Esophagus muscularis mucosa (tissue), 4 donors: ENCODE data around the gene PCNT. TPM values are rescaled to one million over a fixed set of nuclear protein-coding genes. Genes with fewer than 3 reads are reported as not detected.

ENCODE experiments used
- DNase-seq: peaks from one replicate; pipeline ENCODE4 v3.0.0-alpha.2; 2017; ENCODE audit errors: extremely low spot score
- H3K27ac ChIP-seq, 4 donors: fragments of 200-600 bp; sonication (generic); replicated peaks in 1 of 4; 1 replicate in 3 of 4; 2 replicates in 1 of 4; pipeline ENCODE4 v1.5.1; 2016 to 2019; ENCODE audit warnings: mild to moderate bottlenecking in 1 of 4
- H3K27me3 ChIP-seq, 4 donors: fragments of 200-600 bp; sonication (generic); one replicate each; pipeline versions ENCODE4 v1.5.1 to v1.6.0; 2016 to 2019
- H3K36me3 ChIP-seq, 4 donors: fragments of 200-600 bp; sonication (generic); one replicate each; pipeline ENCODE4 v1.5.1; 2016 to 2019
- H3K4me1 ChIP-seq, 4 donors: fragments of 200-600 bp; sonication (generic); one replicate each; pipeline ENCODE4 v1.5.1; 2016 to 2019
- H3K4me3 ChIP-seq, 4 donors: fragments of 200-600 bp; sonication (generic); 1 replicate in 2 of 4; 2 replicates in 2 of 4; pipeline ENCODE4 v1.5.1; 2016 to 2019; ENCODE audit warnings: mild to moderate bottlenecking in 4 of 4, moderate library complexity in 1 of 4
- H3K9me3 ChIP-seq, 4 donors: fragments of 200-600 bp; sonication (generic); 1 replicate in 3 of 4; 2 replicates in 1 of 4; pipeline ENCODE4 v1.5.1; 2016 to 2019
- EP300 ChIP-seq: sonication (generic); formaldehyde crosslinking; IDR thresholded peaks from one replicate; pipeline ENCODE4 v1.6.1; 2017; ENCODE audit warnings: antibody characterized with exemption
- POLR2A ChIP-seq: fragments of 450-650 bp; IDR thresholded peaks from one replicate; pipeline ENCODE4 v1.6.1; 2017; ENCODE audit warnings: antibody characterized with exemption, moderate library complexity, mild to moderate bottlenecking, low read depth
- POLR2AphosphoS5 ChIP-seq, 2 donors: sonication (generic); formaldehyde crosslinking; IDR thresholded peaks; one replicate each; pipeline ENCODE4 v1.6.1; 2017; ENCODE audit warnings: antibody characterized with exemption in 2 of 2
- WGBS: methylation state at CpG from one replicate; pipeline ENCODE4 v1.1.5; 2018; 5-methylcytosine and 5-hydroxymethylcytosine counted together
- intact Hi-C: fragments of 100-400 bp; cut with DNase I; formaldehyde crosslinking; loops from one replicate; pipeline ENCODE4 v1.15.1; 2023
- total RNA-seq, 4 donors: library from RNA; depleted of rRNA; stranded (reverse); fragments of >200 nt; gene quantifications; one replicate each; pipeline versions ENCODE4 v1.1.0 to v1.2.1, GENCODE V29; 2016
- TF ChIP-seq, protein P1 (sequence below), 3 experiments: fragments of 200-600 bp in 2 of 3; fragments of 450-650 bp in 1 of 3; sonication (generic) in 2 of 3; IDR thresholded peaks; one replicate each; pipeline ENCODE4 v1.5.1; 2017 to 2019; ENCODE audit warnings: antibody characterized with exemption in 3 of 3, mild to moderate bottlenecking in 2 of 3, moderate library complexity in 1 of 3

The PCNT gene
- total RNA-seq, 4 donors from 2014 or later: 21.2 to 35.1 (median 24.7) TPM

DNA sequence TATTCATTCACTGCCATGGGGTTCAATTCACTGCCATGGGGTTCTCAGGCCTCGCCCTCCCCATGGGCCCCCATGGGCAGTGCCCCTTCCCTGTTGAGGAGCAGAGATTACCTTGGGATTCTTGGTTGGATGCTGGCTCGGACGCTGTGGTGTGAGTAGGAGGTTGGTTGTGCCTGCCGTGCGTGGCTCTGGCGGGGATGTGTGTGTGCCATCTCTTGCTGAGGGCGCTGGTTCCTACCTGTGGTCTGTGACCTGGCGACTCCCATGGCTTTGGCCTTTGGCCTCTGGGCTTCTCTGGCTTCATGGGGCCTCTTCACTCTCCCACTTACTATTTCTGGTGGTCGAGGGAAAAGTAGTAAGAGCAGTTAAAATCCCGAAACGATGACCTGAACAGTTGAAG, 42.1 kb downstream of the PCNT start:
- intact Hi-C loops: no loop called here
- Histone ChIP-seq H3K27me3 (no peaks in the 10 kb centered on the region), H3K36me3 (peaks cover 37 to 81% (median 71%) of the 10 kb centered on the region in 4 donors), H3K9me3 (no peaks in the 10 kb centered on the region), H3K4me3 (no peak overlapping the region), H3K27ac (no peak overlapping the region), H3K4me1 (no peaks in the 10 kb centered on the region)
- no peak for TF ChIP-seq EP300
- no peak for TF ChIP-seq POLR2AphosphoS5 (IDR thresholded peaks at IDR 0.05)
- no peak for TF ChIP-seq POLR2A
- TF ChIP-seq, protein P1, sequence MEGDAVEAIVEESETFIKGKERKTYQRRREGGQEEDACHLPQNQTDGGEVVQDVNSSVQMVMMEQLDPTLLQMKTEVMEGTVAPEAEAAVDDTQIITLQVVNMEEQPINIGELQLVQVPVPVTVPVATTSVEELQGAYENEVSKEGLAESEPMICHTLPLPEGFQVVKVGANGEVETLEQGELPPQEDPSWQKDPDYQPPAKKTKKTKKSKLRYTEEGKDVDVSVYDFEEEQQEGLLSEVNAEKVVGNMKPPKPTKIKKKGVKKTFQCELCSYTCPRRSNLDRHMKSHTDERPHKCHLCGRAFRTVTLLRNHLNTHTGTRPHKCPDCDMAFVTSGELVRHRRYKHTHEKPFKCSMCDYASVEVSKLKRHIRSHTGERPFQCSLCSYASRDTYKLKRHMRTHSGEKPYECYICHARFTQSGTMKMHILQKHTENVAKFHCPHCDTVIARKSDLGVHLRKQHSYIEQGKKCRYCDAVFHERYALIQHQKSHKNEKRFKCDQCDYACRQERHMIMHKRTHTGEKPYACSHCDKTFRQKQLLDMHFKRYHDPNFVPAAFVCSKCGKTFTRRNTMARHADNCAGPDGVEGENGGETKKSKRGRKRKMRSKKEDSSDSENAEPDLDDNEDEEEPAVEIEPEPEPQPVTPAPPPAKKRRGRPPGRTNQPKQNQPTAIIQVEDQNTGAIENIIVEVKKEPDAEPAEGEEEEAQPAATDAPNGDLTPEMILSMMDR (IDR thresholded peaks at IDR 0.05): no peak
- WGBS: 98% methylated on average over 11 of the region's 11 CpGs
- DNase-seq: no peak

GRCh38 chr21:46366561-46366960, 42.6 kb downstream of the PCNT start:
- no peaks in the 10 kb centered on the region for H3K9me3 ChIP-seq
- TF ChIP-seq, protein P1 (IDR thresholded peaks at IDR 0.05): no peak
- no peak for TF ChIP-seq EP300
- no peaks in the 10 kb centered on the region for H3K27me3 ChIP-seq
- intact Hi-C loops: no loop called here
- no peak overlapping the region for H3K27ac ChIP-seq
- no peak for DNase-seq
- no peak overlapping the region for H3K4me3 ChIP-seq
- H3K36me3 ChIP-seq: peaks cover 37 to 79% (median 66%) of the 10 kb centered on the region in 4 donors
- 91% methylated on average over 19 of the region's 19 CpGs for WGBS
- no peaks in the 10 kb centered on the region for H3K4me1 ChIP-seq

GRCh38 chr21:46366966-46367365, 43.0 kb downstream of the PCNT start:
- Histone ChIP-seq H3K9me3 (no peaks in the 10 kb centered on the region), H3K4me3 (no peak overlapping the region), H3K36me3 (peaks cover 37 to 79% (median 66%) of the 10 kb centered on the region in 4 donors), H3K4me1 (no peaks in the 10 kb centered on the region), H3K27me3 (no peaks in the 10 kb centered on the region), H3K27ac (no peak overlapping the region)
- intact Hi-C loops: no loop called here
- no peak for TF ChIP-seq POLR2AphosphoS5 (IDR thresholded peaks at IDR 0.05)
- TF ChIP-seq POLR2A: no peak
- TF ChIP-seq, protein P1 (IDR thresholded peaks at IDR 0.05): no peak
- TF ChIP-seq EP300: no peak
- WGBS: 94% methylated on average over 18 of the region's 20 CpGs
- no peak for DNase-seq

- TF ChIP-seq POLR2A: no peak
- TF ChIP-seq, protein P1 (IDR thresholded peaks at IDR 0.05): no peak
- TF ChIP-seq POLR2AphosphoS5 (IDR thresholded peaks at IDR 0.05): no peak
- TF ChIP-seq EP300: no peak
- intact Hi-C loops: no loop called here
- H3K4me3 ChIP-seq: no peak overlapping the region
- whole genome bisulfite sequencing: 75% methylated on average over 11 of the region's 11 CpGs
- DNase-seq: no peak
- no peaks in the 10 kb centered on the region for H3K9me3 ChIP-seq
- no peaks in the 10 kb centered on the region for H3K4me1 ChIP-seq
- peaks cover 28 to 75% (median 57%) of the 10 kb centered on the region in 4 donors for H3K36me3 ChIP-seq
- no peaks in the 10 kb centered on the region for H3K27me3 ChIP-seq
- no peak overlapping the region for H3K27ac ChIP-seq
Observed at GRCh38 chr21:46368533-46369285, 44.8 kb downstream of the PCNT start.
